ENCODE measurements around the gene TTC32. TPM values are rescaled to one million over a fixed set of nuclear protein-coding genes. Genes with fewer than 3 reads are reported as not detected.

Gene TTC32
- total RNA-seq, 4 donors from 2014 or later = 12.4 to 28.8 (median 13.7) TPM

DNA sequence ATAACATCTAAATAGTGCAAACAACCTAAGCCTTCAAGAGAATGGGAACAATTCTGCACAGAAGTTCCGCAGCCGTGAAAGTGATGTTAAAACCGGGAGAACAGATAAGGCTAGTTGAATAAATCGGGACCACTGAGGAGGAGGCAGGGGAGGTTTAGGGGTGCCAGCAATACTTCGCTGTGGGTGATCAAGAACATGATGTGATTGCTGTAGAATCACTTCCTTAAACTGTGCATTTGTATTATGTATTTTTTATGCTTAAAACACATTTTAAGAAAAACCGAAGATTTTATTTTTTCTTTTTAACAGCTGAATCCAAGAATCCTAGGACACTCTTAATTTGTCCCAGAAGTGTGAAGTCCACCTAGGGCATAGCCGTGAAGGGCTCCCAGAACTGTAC, 33.6 kb downstream of the TTC32 start:
- DNase-seq = no peak
- Histone ChIP-seq H3K27me3 (no peaks in the 10 kb centered on the region), H3K4me3 (replicated peaks in 1 of 3) (peak overlapping the region in 1 of 3 donors; percentile 36), H3K4me1 (peaks cover 5 to 13% of the 10 kb centered on the region in 2 donors), H3K9me3 (no peaks in the 10 kb centered on the region), H3K36me3 (no peaks in the 10 kb centered on the region), H3K27ac (no peak overlapping the region)
- 76 to 78% methylated on average over 7 of the region's 7 CpGs for WGBS, 2 donors
- no peak for TF ChIP-seq CTCF (IDR thresholded peaks at IDR 0.05)
- no peak for TF ChIP-seq POLR2A (IDR thresholded peaks at IDR 0.05)
- intact Hi-C loops (cut with DNase I) = loop anchor here (10.0 kb wide), 2 partner anchors 503 to 1123 kb away; no protein-coding TSS in a partner anchor

- WGBS, 2 donors = 92 to 100% methylated on average over 1 to 2 of the region's 2 CpGs
- intact Hi-C loops (cut with DNase I) = loop anchor here (10.0 kb wide), 2 partner anchors 502 to 1122 kb away; no protein-coding TSS in a partner anchor
These were observed 35.0 kb downstream of the TTC32 start for GRCh38 chr2:19866771-19867170.

DNA sequence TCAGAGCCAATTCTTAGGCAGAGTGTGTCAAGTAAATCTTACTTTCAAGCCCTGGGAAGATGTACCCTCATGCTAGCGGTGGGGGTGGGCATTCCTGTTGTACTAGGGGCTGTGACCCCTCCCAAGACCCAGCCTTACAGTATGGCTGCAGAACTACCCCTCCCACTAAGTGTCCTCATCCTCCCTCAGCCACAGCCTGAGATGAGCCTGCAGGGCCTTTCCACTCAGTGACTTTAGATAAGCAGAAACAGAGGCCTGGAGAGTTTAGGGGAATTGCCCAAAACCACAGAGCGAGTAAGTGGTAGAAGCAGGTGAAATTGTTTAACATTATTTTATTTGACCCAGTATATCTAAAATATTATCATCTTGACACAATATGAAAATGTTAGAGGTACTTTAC, 36.6 kb downstream of the TTC32 start:
- Histone ChIP-seq H3K27me3 (no peaks in the 10 kb centered on the region), H3K27ac (no peak overlapping the region), H3K4me3 (replicated peaks in 1 of 3) (no peak overlapping the region), H3K4me1 (peaks cover 5 to 13% of the 10 kb centered on the region in 2 donors), H3K9me3 (no peaks in the 10 kb centered on the region), H3K36me3 (no peaks in the 10 kb centered on the region)
- 87 to 94% methylated on average over 2 of the region's 2 CpGs for WGBS, 2 donors
- intact Hi-C loops (cut with DNase I) = loop anchor here (10.0 kb wide), 2 partner anchors 500 to 1120 kb away; no protein-coding TSS in a partner anchor
- DNase-seq = no peak
- no peak for TF ChIP-seq CTCF (IDR thresholded peaks at IDR 0.05)
- no peak for TF ChIP-seq POLR2A (IDR thresholded peaks at IDR 0.05)

More at GRCh38 chr2:19866771-19867170, 35.0 kb downstream of the TTC32 start:
- Histone ChIP-seq H3K27ac (no peak overlapping the region), H3K4me3 (replicated peaks in 1 of 3) (no peak overlapping the region), H3K27me3 (no peaks in the 10 kb centered on the region), H3K9me3 (no peaks in the 10 kb centered on the region), H3K36me3 (no peaks in the 10 kb centered on the region), H3K4me1 (peaks cover 5 to 13% of the 10 kb centered on the region in 2 donors)
- DNase-seq = no peak
- TF ChIP-seq CTCF (IDR thresholded peaks at IDR 0.05) (no peak), POLR2A (IDR thresholded peaks at IDR 0.05) (no peak)

- TF ChIP-seq CTCF (IDR thresholded peaks at IDR 0.05) = no peak
- TF ChIP-seq POLR2A (IDR thresholded peaks at IDR 0.05) = no peak
- no peaks in the 10 kb centered on the region for H3K27me3 ChIP-seq
- H3K36me3 ChIP-seq = no peaks in the 10 kb centered on the region
- H3K4me3 ChIP-seq (replicated peaks in 1 of 3) = no peak overlapping the region
- no peaks in the 10 kb centered on the region for H3K9me3 ChIP-seq
- 84 to 92% methylated on average over 11 of the region's 11 CpGs for WGBS, 2 donors
- intact Hi-C loops (cut with DNase I) = loop anchor here (5.0 to 10.0 kb wide), 3 partner anchors 500 to 1342 kb away; no protein-coding TSS in a partner anchor
- peaks cover 5 to 13% of the 10 kb centered on the region in 2 donors for H3K4me1 ChIP-seq
- H3K27ac ChIP-seq = no peak overlapping the region
- DNase-seq = no peak
These were observed 37.4 kb downstream of the TTC32 start for GRCh38 chr2:19864381-19864780.

GRCh38 chr2:19863303-19864041, 38.3 kb downstream of the TTC32 start:
- peak; percentile 86 to 98 (median 92) for TF ChIP-seq CTCF (IDR thresholded peaks at IDR 0.05)
- no peak for TF ChIP-seq POLR2A (IDR thresholded peaks at IDR 0.05)
- no peak overlapping the region for H3K4me3 ChIP-seq (replicated peaks in 1 of 3)
- intact Hi-C loops (cut with DNase I) = loop anchor here (5.0 to 10.0 kb wide), 3 partner anchors 499 to 1341 kb away; no protein-coding TSS in a partner anchor
- H3K9me3 ChIP-seq = no peaks in the 10 kb centered on the region
- H3K4me1 ChIP-seq = peaks cover 5 to 6% of the 10 kb centered on the region in 2 donors
- H3K27me3 ChIP-seq = no peaks in the 10 kb centered on the region
- no peaks in the 10 kb centered on the region for H3K36me3 ChIP-seq
- WGBS, 2 donors = 13 to 17% methylated on average over 17 to 29 of the region's 33 CpGs
- no peak overlapping the region for H3K27ac ChIP-seq
- peak; percentile 65 to 69 for DNase-seq

Measured in thyroid gland (tissue), 4 donors.